ENCODE data around the gene UBE2C.

The UBE2C gene

DNA sequence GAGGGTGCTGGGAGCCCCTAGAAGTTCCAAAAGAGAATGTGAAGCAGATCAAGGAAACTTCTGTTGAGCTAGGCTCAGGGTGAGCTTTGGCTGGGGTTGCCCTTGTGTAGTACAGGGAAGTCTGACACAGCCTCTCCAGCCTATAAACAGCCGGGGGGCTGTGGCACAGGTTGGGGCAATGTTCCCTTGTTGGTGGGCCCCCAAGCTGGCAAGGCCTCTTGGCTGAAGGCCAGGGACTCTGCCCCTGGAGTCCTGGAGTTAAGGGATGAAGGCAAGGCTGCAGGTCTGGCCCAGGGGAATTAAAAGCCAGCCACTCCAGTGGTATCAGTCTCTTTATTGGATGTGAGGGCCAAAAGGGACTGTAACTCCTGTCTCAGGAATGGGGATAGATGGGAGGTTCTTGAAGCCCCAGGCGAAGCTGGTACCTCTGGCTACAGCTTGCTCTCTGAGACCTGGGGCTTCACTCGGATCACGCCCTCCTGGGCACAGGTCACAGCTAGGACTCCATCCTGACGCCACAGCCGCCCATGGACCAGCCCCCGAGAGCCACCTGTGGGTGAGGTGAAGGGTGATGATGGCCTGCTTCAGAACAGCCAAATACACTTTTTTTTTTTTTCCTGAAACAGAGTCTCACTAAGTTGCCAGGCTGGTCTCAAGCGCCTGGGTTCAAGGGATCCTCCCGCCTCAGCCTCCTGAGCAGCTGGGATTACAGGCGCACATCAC, 29.1 kb downstream of the UBE2C start:
- TF ChIP-seq, protein P1, sequence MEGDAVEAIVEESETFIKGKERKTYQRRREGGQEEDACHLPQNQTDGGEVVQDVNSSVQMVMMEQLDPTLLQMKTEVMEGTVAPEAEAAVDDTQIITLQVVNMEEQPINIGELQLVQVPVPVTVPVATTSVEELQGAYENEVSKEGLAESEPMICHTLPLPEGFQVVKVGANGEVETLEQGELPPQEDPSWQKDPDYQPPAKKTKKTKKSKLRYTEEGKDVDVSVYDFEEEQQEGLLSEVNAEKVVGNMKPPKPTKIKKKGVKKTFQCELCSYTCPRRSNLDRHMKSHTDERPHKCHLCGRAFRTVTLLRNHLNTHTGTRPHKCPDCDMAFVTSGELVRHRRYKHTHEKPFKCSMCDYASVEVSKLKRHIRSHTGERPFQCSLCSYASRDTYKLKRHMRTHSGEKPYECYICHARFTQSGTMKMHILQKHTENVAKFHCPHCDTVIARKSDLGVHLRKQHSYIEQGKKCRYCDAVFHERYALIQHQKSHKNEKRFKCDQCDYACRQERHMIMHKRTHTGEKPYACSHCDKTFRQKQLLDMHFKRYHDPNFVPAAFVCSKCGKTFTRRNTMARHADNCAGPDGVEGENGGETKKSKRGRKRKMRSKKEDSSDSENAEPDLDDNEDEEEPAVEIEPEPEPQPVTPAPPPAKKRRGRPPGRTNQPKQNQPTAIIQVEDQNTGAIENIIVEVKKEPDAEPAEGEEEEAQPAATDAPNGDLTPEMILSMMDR (IDR thresholded peaks at IDR 0.05), result no peak

DNA sequence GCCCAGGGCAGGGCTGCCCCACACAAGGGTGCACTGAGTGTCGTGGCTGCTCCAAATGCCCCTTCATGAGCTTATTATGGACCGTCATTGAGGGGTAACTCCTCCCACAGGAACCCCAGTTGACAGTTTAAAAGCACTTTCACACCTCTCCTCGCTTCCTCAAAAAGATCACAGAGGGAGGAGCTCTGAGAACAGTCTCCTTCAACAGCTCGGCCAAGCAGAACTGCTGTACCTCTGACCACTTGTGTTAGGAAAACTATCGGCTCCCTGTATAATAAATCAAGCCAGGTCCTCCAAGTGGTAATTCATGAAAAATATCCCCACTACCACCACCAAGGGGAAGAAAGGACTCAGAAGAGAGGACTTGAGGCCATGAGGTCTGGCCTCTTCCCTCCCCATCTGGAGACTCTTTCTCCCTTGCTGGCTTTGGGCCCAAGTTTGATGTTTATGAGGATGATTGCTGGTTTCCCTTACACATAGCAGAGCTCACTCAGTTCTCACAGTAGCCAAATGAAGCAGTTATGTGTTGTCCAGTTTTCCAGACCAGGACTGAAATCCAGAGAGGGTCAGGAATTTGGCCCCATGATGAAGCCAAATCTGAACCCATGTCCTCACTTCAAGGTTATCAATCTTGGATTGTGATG, 29.8 kb downstream of the UBE2C start:
- TF ChIP-seq, protein P1 (IDR thresholded peaks at IDR 0.05), result no peak

DNA sequence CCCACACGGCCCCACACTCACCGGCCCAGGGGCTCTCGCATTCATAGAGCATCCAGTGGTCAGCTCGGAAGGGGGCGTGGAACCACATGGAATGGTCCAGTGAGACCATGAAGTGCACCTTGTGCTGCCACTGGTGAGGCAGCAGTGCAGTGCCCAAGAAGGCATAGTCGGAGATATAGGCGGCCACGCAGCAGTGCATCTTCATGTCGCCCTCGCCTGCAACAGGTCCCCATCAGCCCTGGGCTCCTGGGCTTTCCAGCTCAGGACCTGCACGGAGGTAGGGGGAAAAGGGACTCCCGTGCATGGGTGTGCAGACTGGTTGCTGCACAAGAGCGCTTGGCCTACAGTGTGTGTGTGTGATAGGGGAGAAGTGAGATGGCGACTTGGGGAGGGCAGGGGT, 31.1 kb downstream of the UBE2C start:
- TF ChIP-seq, protein P1 (IDR thresholded peaks at IDR 0.05), result no peak

DNA sequence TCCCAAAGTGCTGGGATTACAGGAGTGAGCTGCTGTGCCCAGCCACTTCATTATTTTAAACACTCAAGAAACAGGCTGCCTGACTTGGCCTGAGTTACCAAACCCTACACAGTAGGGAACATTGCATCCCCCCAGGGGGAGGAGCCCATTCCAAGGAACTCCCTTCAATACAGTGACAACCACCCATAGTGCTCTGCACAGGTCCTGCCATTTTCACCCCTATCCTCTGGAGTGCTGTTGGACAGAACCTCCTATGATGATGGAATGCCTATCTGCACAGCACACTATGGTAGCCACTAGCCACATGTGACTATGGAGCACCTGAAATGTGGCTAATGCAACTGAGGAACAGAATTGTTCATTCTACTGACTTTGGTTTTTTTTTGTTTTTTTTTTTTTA, 33.0 kb downstream of the UBE2C start:
- TF ChIP-seq, protein P1 (IDR thresholded peaks at IDR 0.05), result no peak

DNA sequence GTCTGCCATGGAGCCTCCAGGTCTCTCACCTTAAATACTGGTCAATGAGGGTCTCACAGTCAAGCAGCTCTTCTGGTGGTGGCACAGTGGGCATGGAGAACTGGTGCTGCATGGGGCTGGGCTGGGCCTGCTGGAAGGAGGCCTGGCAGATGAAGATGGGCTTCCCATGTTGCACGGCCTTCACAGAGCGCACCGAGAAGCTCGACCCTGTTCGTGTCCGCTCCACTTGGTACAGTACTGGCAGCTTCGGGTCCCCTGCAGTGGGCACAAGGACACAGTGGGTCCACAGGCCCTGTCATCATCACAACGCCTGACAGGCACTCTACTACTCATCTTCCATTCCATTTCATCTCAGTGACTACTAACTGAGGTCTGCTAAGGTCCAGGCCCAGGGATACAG, 36.0 kb downstream of the UBE2C start:
- TF ChIP-seq, protein P1 (IDR thresholded peaks at IDR 0.05), result no peak

DNA sequence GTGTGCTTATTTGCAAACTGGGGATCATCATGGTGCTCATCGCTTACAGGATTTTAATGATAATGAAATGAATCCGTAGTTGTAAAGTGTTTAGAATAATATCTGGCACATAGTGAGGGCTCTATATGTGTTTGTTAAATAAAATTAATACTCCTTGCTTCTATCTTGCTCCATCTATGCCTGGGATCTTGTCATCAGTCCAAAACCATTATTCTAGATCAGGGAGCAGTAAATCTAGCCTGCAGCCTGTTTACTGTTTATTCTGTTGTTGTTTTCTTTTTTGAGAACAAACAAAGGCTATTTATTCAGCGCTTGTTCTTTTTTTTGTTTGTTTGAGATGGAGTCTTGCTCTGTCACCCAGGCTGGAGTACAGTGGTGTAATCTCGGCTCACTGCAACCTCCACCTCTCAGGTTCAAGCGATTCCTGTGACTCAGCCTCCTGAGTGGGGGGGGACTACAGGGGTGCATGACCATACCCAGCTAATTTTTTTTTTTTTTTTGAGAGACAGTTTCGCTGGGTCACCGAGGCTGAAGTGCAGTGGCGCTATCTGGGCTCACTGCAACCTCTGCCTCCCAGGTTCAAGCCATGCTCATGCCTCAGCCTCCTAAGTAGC, 36.6 kb downstream of the UBE2C start:
- TF ChIP-seq, protein P1 (IDR thresholded peaks at IDR 0.05), result no peak

DNA sequence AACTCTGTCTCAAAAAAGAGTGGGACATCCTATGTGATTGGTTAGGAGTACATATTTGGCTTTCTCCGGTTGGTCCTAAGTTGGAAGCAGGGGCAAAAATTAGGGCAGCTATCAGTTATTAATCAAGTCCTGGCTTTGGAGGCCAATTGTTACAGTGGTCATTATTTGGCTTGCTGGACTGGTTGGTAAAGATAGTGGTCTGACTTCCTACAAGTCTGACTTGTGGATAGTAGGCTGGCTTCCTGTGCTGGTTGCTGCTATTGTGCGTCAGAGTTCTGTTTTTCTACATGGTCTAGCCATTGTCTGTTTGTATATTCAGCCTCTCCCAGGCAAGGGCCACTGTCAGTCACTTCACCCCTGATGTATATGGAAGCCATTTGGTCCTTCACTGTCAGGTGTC, 37.8 kb downstream of the UBE2C start:
- TF ChIP-seq, protein P1 (IDR thresholded peaks at IDR 0.05), result no peak

All from LNCAP (cell line).